Stimulated activated CD8-positive, alpha-beta memory T cell treated with anti-CD3 and anti-CD28 coated beads, Interleukin-7, amount 100 ng/mL, for 48 hours (primary cell): ENCODE data around the gene RMI2.
"Not testable (repeated sequence)": the region's sequence is repeated elsewhere in the genome, so short reads cannot be mapped to it uniquely, and the experiment has no call there.

ENCODE experiments used
- DNase-seq, 2 donors: peaks; one replicate each; pipeline ENCODE4 v3.0.0-alpha.2; 2020; ENCODE audit warnings: low read depth in 1 of 2; ENCODE audit errors: extremely low read depth in 1 of 2

Gene RMI2

DNA sequence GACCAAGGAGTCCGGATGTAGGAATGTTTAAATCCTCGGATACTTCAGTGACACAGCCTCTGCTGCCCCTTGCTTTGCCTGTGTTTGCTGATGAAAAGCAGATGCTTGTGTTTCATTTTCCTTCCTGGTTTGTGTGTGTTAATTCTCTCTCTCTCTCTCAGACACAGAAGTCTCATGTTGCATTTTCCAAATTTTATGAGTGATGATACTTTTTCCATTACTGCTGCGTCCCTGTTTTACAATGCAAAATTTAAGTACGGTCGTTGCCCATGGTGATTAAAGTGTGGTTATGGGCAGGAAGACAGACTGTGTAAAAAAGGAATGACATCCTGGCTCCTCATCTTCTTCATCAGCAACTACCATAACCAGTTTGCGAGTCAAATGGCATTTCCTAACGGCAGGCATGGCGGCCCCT is 5.7 kb downstream of the RMI2 start:
- no peak for DNase-seq

DNA sequence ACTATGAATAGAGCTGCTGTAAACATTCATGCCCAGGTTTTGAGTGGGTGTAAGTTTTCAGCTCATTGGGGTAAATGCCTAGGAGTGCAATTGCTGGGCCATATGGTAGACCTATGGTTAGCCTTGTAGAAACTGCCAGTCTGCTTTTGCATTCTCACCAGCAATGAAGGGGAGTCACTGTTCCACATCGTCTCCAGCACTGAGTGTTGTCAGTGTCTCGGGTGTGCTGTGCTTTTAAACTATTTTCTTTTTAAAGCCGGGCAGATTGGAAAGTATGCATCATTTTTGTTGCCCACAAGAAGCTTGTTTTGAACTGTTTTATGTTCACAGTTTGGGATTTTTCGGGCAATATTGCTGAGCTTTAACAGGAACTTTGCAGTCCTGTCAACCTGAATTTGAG is 7.9 kb downstream of the RMI2 start:
- no peak for DNase-seq

DNA sequence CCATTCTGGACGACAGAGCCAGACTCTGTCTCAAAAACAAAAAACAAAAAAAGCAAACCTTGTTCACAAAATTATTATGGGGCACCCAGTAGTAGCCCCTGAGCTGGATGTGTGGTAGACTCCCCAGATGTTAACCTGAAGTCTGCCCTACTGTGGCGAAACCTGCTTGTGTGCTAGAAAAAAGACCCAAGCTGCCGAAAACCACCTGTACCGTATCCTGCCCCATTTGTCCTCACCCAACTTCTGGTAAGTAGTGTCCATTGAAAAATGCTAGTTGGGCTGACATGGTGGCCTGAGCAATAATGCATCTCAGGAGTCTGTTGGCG is 9.1 kb downstream of the RMI2 start:
- no peak for DNase-seq

DNA sequence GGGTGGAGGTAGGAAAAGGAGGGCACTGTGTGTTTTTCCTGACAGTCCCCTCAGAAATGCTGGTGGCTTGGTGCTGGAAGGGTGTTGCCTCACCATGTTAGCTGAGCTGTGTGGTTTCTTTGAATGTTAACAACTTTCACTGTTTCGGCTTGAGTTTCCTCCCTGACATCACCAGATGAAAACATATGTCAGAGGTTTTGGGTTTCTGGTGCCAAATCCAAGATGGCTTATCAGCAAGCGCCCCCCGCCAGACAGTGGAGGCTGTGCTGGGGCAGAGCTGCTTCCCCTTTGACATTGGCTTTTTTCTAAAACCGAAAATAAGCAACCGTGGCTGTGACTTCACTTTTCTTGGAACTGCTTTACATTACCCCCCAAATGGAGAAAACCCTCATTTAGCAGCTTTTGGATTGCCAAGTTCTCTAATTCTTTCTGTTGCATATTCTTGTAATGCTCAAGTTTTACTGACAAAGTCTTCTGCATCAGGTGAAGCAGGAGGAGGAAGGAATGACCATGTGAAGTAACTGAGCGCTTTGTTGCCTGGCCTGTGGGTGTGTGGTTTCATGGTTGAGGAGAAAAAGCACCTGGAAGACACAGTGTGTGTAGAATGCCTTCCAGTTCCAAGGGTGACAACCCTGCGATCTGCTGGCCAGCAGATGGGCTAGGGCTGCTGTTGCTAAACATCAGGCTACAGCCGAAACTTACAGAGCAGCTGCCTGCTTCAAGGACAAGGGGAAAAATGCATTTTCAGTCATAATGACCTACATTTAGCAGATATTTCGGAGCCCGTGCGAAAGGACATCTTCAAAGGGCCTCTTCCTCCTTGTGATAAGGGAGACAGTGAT is 9.7 kb downstream of the RMI2 start:
- DNase-seq, result peak; percentile 72 to 91

DNA sequence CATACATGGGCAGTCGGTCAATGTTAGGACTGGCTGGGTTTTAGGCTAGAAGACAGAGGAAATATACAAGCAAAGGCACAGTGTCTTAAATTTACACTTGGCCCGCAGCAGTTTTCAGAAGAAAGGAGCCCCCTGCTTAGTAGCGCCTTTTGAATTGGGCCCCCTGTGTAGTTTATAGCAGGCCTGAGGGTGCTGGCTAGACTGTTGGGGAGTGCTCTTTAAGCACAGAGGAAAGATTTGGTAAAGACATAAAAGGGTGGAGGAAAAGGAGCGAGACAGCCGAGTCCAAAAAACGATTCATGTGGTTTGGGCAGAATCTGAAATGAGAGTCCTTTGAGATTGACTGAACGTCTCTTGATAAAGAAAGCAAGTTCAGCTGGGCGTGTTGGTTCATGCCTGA is 10.6 kb downstream of the RMI2 start:
- DNase-seq, result no peak

DNA sequence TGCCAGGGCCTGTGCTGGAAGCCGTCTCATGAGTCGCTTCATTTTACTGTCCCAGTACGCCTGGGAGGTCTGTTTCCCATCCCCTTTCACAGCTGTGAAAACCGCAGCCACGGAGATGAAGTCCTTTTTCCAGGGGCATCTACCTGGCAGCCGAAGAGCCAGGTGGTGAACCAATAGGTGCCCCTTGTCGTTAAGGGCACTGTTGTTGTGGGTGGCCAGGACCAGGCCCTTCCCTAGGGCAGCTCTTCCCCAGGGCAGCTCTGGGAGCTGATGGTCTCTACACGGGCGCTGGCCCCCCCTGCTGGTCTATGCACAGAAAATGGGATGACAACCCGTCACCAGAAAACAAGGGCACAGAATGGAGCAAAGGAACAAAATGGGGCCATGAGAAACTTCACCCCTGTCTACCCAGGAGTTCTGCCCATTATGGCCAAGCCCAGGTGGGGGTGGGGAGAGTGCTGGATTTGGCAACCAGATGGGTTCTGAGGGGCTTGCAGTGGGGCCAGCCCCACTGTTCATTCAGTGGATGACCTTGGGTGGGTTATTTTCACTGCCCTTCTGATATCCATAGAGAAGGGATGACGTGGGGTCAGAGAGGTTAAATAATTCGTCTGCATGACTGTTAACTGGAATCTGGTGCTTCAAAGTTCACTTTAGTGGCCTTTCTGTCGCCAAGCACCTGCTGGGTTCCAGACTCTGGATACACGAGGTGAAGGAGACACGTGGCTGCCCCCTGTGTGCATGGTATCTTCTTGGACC is 11.5 kb downstream of the RMI2 start:
- peak in 1 of 2 donors; percentile 51 for DNase-seq

DNA sequence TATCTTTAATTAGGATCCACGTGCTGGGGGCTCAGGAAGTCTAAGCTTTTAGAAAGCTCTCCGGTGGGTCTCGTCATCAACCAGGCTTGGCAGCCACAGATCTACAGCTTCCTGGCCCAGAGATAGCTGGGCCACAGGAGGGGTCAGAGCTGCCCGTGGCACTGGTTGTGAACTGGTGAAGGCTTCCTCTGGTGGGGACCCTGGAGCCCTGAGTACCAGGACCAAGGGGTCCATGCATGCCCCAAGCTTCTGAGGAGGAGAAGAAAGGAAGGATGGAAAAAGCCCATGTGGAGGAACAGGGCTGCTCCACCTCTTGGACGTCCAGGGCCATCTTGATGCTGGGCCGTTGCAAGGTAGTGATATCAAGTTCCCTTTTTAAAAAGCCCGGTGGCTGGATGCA is 13.3 kb downstream of the RMI2 start:
- no peak for DNase-seq

DNA sequence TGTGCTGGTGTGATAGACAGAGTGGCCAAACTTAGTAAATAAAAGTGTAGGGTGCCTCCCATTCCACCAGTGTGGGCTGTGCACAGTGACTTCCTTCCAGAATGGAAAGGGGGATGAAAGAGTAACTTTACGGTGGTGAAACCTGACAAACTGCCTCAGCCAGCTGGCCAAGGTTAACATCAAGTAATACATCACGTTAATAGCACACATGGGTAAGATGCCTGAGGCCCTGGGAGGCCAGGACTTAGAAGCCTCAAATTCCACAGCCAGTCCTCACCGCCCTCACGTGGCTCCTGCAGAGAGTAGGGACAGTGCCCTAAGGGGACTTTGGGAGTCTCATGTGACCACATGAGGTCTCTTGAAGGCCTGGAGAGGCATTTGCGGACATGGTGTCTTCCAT is 14.1 kb downstream of the RMI2 start:
- no peak for DNase-seq

DNA sequence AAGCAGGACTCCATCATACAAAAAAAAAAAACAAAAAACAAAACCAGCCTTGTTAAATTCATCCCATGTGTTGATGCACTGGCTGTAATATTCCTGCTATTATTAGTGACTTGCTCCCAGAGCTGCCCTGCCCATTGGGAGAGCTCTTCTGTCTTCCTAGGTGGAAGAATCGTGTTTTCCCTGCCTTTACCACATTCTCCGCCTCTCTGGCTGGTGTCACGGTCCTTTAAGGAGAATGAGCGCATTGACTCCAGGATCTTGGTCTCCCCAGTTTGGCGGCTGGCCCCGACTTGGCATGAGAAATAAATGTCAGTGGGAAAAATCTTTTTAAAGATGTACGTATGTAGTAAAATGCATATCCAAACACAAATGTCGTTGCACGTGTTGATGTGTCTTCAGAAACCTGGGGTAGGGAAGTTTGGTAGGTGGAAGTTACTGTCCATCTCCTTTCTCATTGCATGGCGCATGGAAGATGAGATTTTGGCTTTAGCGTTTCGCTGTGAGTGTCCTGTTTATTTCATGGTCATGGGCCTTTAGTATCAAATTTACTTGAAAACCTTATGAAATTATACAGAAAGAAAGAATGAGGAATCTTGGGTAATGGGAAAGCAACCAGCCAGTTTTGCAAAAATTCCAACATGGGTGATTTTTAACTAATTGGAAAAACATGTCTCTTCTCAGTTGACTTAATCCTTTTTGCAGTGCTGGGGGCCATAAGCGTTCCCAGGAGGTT is 15.5 kb downstream of the RMI2 start:
- no peak for DNase-seq

DNA sequence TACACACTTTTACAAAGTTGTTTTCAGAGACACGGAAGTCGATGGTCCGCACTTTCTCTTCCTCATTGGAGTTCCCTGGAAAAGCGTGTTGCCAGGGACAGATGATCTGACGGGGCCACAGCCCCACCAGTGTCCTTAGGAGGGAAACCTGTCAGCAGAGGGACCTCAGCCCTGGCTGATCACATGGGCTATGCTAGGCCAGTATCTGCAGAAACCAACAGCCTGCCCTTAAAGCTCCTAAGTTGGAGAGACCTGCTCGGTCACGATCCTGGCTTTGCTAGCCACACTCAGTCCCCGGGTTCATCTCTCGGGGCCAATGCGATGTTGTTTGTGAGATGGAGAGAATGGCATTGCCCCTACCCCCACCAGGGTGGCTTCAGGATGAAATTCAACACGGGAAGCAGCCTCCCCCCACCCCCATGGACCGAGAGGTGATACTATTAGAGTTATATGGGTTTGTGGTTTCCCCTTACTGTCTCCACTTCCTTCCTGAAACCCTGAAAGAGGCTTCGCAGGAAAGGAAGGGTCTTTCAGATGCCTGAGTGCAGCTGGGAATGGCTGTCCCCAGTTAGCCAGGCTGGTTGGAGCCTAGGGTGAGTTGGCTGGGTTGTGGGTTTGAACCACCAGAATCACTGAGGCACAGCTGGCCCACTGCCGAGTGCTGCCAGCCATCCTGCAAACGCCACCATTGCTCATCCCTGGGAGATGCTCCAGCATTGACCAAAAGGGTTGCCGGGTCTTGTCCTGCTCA is 16.6 kb downstream of the RMI2 start:
- no peak for DNase-seq

DNA sequence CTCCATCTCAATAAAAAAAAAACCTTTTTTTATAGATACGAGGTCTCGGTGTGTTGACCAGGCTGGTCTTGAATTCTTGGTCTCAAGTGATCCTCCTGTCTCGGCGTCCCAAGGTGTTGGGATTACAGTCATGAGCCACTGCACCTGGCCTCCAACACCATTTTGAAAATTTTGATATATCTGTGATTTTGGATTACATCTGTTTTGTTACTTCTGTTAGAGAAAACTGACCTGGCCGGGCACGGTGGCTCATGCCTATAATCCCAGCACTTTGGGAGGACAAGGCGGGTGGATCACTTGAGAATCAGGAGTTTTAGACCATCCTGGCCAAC is 18.6 kb downstream of the RMI2 start:
- no peak for DNase-seq

DNA sequence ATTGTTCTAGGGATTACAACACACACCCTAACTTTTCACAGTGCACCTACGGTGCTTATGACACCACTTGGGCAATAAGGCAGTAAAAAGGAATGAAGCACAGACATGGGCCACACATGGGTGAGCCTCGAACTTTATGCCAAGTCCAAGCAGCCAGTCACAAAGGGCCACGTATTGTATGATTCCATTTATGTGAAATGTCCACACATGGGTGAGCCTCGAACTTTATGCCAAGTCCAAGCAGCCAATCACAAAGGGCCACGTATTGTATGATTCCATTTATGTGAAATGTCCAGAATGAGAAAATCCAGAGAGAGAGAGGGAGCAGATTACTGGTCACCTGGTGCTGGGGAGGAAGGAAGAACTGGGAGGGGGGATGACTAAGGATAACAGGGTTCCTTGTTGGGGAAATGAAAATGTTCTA is 22.2 kb downstream of the RMI2 start:
- no peak for DNase-seq

DNA sequence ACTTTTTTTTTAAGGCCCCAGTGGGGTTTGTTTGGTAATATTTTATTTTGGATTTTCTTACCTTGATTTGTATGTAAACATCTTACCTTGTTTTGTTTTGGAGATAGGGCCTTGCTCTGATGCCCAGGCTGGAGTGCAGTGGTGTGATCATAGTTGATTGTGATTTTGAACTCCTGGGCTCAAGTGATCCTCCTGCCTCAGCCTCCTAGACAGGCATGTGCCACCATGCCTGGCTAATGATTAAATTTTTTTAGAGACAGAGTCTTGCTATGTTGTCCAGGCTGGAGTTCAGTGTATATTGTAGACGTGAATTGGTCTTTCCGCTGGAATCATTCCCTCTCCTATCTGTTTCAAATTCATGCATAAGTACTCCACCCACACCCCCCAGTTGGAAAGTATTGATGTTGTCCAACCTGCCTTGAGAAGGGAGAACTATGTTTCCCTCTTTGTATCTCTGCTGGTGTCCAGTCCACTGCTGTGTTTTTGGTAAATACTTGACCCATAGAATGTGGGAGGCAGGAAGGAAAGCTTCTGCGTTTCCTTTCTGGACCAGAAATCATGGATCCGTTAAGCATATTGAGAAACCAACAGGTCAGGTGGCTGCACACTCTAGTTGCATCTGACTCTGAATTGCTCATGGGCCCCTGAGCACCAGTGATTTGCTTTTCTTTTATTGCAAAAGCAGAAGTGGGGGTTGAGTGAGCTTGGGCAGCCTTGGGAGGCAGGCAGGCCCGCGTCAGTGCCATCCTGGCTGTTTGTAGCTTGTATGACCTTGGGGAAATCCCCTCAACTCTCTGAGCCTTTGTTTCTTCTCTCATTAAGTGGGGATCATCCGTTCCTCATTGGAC is 25.0 kb downstream of the RMI2 start:
- no peak for DNase-seq

DNA sequence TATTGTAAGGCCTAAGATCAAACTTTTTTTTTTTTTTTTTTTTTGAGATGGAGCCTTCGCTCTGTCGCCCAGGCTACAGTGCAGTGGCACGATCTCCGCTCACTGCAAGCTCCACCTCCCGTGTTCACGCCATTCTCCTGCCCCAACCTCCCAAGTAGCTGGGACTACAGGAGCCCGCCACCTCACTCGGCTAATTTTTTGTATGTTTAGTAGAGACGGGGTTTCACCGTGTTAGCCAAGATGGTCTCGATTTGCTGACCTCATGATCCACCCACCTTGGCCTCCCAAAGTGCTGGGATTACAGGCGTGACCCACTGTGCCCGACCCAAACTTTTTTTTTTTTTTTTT is 25.6 kb downstream of the RMI2 start:
- DNase-seq, result not testable (repeated sequence)

DNA sequence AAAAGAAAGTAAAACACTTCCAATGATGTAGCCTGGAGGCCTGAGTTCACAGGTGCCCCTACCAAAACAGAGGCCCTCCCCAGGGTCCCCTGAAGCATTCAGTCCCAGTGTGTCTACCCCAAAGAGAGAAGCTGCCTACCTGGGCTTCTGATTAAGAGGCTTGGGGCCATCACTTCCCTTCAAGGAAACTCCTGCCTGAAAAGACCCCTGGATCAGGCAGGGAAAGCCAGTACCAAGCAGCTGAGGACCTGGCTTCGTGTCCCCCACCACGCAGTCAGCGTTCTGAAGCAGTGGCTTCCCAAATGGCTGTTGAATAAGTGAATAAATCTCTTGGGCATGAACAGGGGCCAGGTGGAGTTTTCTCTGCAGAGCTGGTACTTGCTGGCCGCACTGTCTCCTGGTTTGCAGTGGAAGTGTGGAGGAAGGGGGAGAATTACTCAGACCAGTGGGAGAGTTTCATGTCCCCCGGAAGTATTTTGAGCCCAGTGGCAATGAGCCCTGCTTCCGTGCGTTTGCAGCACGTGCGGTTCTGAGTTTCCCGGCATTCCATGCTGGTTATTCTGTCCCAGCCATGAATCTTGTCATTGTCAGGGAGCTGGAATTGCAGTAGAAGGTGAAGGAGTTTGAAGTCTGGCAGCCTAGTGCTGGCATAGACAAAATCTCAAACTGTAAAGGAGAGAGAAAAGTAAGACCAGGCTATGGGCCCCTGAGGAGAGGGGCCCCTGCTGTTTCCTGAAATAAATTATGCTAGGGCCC is 27.0 kb downstream of the RMI2 start:
- DNase-seq, result no peak

DNA sequence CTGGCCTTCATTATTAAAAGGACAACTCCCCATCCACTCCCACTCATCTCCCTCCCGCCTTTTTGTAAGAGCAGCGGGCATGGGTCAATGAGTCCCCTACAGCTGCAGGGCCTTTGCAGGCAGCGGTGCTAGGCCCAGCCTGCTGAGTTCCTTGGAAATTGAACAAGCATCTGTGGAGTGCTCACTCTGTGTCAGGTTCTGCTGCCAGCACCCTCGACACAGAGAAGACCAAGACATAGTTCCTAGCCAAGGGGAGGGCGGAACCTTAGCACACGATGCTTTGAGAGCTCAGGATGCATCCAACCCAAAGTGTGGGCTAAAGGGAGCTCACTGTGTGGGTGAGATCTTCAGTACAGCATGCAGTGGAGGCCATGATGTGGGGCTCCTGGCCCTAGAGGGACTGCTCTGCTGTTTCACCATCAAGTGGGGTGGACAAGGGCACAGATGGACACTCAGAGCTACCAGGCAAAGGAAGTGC is 27.6 kb downstream of the RMI2 start:
- DNase-seq, result no peak

DNA sequence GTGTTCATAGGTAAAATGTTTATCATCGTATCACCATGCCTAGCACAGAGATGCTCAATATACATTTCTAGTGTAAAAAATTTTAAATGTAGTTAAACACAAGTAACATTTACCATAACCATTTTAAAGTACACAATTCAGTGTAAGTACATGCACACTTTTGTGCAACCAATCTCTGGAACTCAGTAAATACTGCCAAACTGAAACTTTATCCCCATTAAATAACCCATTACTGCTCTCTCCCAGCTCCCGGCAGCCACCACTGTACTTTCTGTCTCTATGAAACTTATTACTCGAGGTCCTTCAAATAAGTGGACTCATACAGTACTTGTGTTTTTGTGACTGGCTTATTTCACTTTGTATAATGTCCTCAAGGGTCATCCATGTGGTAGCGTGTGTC is 29.0 kb downstream of the RMI2 start:
- DNase-seq, result no peak

DNA sequence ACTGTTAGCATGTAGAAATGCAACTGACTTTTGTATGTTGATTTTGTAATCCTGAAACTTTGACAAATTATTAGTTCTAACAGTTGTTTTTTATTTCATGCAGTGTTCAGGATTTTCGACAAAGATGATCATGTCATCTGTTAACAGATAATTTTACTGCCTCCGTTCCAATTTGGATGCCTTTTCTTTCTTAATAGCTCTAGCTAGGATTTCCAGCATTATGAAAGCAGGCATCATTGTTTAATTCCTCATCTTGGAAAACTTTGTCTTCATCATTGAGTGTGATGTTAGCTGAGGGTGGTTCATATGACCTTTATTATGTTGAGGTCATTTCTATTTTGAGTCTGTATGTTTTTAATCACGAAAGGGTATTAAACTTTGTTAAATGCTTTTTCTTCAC is 31.9 kb downstream of the RMI2 start:
- no peak for DNase-seq

DNA sequence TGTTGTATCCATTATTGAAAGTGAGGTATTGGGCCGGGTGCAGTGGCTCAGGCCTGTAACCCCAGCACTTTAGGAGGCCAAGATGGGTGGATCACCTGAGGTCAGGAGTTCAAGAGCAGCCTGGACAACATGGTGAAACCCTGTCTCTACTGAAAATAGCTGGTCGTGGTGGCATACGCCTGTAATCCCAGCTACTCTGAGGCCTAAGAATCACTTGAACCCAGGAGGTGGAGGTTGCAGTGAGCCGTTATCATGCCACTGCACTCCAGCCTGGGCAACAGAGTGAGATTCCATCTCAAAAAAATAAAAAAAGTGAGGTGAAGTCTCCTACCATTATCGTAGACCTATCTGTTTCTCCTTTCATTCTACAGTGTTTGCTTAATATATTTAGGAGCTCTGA is 33.7 kb downstream of the RMI2 start:
- DNase-seq, result not testable (repeated sequence)

DNA sequence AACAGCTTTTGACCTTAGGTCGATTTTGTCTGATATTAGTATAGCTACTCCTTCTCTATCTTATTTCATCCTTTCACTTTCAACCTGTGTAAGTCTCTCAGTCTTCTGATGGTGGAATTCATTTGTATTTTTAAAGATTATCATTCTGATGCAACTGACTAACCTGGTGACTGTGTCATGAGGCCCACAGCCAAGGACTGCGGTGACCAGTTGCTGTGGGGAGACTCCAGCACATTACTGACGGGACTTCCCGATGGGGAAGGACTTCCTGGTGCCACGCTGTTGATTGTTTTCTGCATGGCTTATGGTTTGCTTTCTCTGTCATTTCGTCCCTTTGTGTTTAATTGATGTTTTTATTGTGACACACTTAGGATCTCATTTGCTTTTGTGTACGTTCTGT is 34.2 kb downstream of the RMI2 start:
- DNase-seq, result peak in 1 of 2 donors; percentile 54
